ENCODE results near the gene PPARG. TPM values are rescaled to one million over a fixed set of nuclear protein-coding genes. Genes with fewer than 3 reads are reported as not detected.

Gene PPARG
- total and polyA plus RNA-seq, 2 of the 13 experiments (the other 11 are each of a cell fraction or from before 2014, with no cell fraction given): 13.9 to 58.3 TPM

- TF ChIP-seq, protein P1, sequence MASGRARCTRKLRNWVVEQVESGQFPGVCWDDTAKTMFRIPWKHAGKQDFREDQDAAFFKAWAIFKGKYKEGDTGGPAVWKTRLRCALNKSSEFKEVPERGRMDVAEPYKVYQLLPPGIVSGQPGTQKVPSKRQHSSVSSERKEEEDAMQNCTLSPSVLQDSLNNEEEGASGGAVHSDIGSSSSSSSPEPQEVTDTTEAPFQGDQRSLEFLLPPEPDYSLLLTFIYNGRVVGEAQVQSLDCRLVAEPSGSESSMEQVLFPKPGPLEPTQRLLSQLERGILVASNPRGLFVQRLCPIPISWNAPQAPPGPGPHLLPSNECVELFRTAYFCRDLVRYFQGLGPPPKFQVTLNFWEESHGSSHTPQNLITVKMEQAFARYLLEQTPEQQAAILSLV (CRISPR knock-in tag; IDR thresholded peaks at IDR 0.05; ENCODE audit: borderline replicate concordance): no peak
- TF ChIP-seq REPIN1 (CRISPR knock-in tag; IDR thresholded peaks at IDR 0.05; ENCODE audit: borderline replicate concordance, low read depth): no peak
- no peak for TF ChIP-seq KDM4B (CRISPR knock-in tag; IDR thresholded peaks at IDR 0.05)
- no peak for TF ChIP-seq ZNF780A (CRISPR knock-in tag; IDR thresholded peaks at IDR 0.05)
- TF ChIP-seq ZNF331 (CRISPR knock-in tag; IDR thresholded peaks at IDR 0.05): peak; percentile 35; the same call in 1 of the 2 replicates
- TF ChIP-seq TFDP2 (CRISPR knock-in tag; IDR thresholded peaks at IDR 0.05): no peak
- 0 out of 2 replicates have a peak, but pooled peaks have one; percentile 27 for TF ChIP-seq ELF3 (CRISPR knock-in tag; IDR thresholded peaks at IDR 0.05)
Observed at GRCh38 chr3:12316729-12317351, 28.0 kb downstream of the PPARG start (continued).

GRCh38 chr3:12317914-12318313 is 29.0 kb downstream of the PPARG start:
- POLR2A ChIA-PET: interaction anchor here (0.9 kb wide), 1 partner anchor 137 kb away, joined by 3 read pairs; no protein-coding TSS in a partner anchor
- WGBS (ENCODE audit: low lambda C conversion rate): 36% methylated on average over 5 of the region's 5 CpGs
- Histone ChIP-seq H2AFZ (ENCODE audit: low read length) (no peak overlapping the region), H3K4me3 (replicated peaks in 1 of 3; ENCODE audit: insufficient read depth in 1 of 3, low read depth in 2 of 3, low read length in 3 of 3) (no peak overlapping the region), H4K20me1 (ENCODE audit: insufficient read depth, low read length) (no peaks in the 10 kb centered on the region), H3K79me2 (ENCODE audit: insufficient read depth, low read length) (peaks cover 2% of the 10 kb centered on the region), H3K36me3 (replicated peaks in 1 of 2; ENCODE audit: control insufficient read depth in 1 of 2, insufficient read depth in 2 of 2, low read length in 2 of 2) (peaks cover 2 to 10% of the 10 kb centered on the region in 2 experiments; a peak in 1 of 5 replicates), H3K4me1 (ENCODE audit: insufficient read depth, low read length) (peaks cover 34% of the 10 kb centered on the region), H3K27ac (ENCODE audit: extremely low read length, insufficient read depth, low read length) (peak overlapping the region; percentile 55), H3K9me3 (ENCODE audit: low read length) (no peaks in the 10 kb centered on the region), H3K9ac (ENCODE audit: insufficient read depth, low read depth, low read length) (0 out of 2 replicates have a peak overlapping the region, but pooled peaks have one; percentile 6), H3K27me3 (ENCODE audit: control insufficient read depth in 1 of 2, insufficient read depth in 2 of 2, low read length in 2 of 2) (no peaks in the 10 kb centered on the region), H3K4me2 (ENCODE audit: low read depth, low read length) (peak overlapping the region; percentile 60)
- intact Hi-C loops (cut with micrococcal nuclease; ENCODE audit: unreplicated experiment) (loop anchor here (5.0 to 10.0 kb wide), 2 partner anchors 89 to 167 kb away; partner anchors contain the start of gene TSEN2), in situ Hi-C loops (cut with HindIII; ENCODE audit: extremely low pct_ligation_motif_present, low pct_unique_long_range_greater_than_20kb) (no loop called here)
- FAIRE-seq (peak; percentile 87), DNase-seq (ENCODE audit: low spot score) (peak; percentile 23), ATAC-seq (peak; percentile 73)
- CTCF ChIA-PET (ENCODE audit: low intra/inter-chr PET ratio, low total read pairs): no interaction called here
- BruUV-seq (replicated peaks): no TSS peak
- peak; percentile 75 for TF ChIP-seq CEBPG (CRISPR knock-in tag; IDR thresholded peaks at IDR 0.05)
- no peak for TF ChIP-seq SOX13 (IDR thresholded peaks at IDR 0.05)
- no peak for TF ChIP-seq SOX13 (CRISPR knock-in tag; conservative IDR thresholded peaks at IDR 0.05 in 1 of 2, IDR thresholded peaks at IDR 0.05 in 1 of 2)
- no peak for TF ChIP-seq ZNF616 (CRISPR knock-in tag; IDR thresholded peaks at IDR 0.05; ENCODE audit: low read depth)
- no peak for TF ChIP-seq NFAT5 (CRISPR knock-in tag; IDR thresholded peaks at IDR 0.05)
- TF ChIP-seq ZSCAN29 (CRISPR knock-in tag; conservative IDR thresholded peaks at IDR 0.05): no peak
- no peak for TF ChIP-seq MATR3 (CRISPR knock-in tag; IDR thresholded peaks at IDR 0.05)
- TF ChIP-seq ZNF549 (CRISPR knock-in tag; IDR thresholded peaks at IDR 0.05): no peak
- TF ChIP-seq AGO1 (IDR thresholded peaks at IDR 0.05; ENCODE audit: low read depth, low read length, poor library complexity, severe bottlenecking): no peak

Data from HepG2 (cell line).